D721Med (cell line): ENCODE data around the gene PFN4.
"Not testable (repeated sequence)": the region's sequence is repeated elsewhere in the genome, so short reads cannot be mapped to it uniquely, and the experiment has no call there.

ENCODE experiments used
- DNase-seq: peaks from one replicate; pipeline ENCODE4 v3.0.0; 2011; ENCODE audit warnings: low spot score; ENCODE audit not compliant: insufficient read length
- FAIRE-seq: peaks from 2 replicates; lab custom pipeline; 2011; peaks lifted over from hg19 to GRCh38; lab: Jason Lieb, UNC
- CTCF ChIP-seq: IDR thresholded peaks from 2 replicates; pipeline ENCODE4 v1.5.1; 2012; ENCODE audit warnings: mild to moderate bottlenecking, control low read depth; ENCODE audit not compliant: insufficient read depth; ENCODE audit errors: missing control alignments

PFN4 gene

GRCh38 chr2:24160761-24161160 is 37.6 kb upstream of the PFN4 start:
- no peak for FAIRE-seq
- no peak for TF ChIP-seq CTCF

GRCh38 chr2:24159708-24160107 is 36.6 kb upstream of the PFN4 start:
- FAIRE-seq (no peak), DNase-seq (no peak)
- no peak for TF ChIP-seq CTCF

More at GRCh38 chr2:24160761-24161160, 37.6 kb upstream of the PFN4 start:
- DNase-seq, result no peak

- no peak for FAIRE-seq
- no peak for TF ChIP-seq CTCF
- no peak for DNase-seq
Observed at GRCh38 chr2:24158131-24158530, 35.0 kb upstream of the PFN4 start.

- DNase-seq (no peak), FAIRE-seq (no peak)
- no peak for TF ChIP-seq CTCF
Observed at GRCh38 chr2:24153478-24153877, 30.3 kb upstream of the PFN4 start.

- no peak for DNase-seq
- no peak for FAIRE-seq
- TF ChIP-seq CTCF, result no peak
Observed at GRCh38 chr2:24152413-24153197, 29.5 kb upstream of the PFN4 start.

- no peak for FAIRE-seq
- no peak for TF ChIP-seq CTCF
- no peak for DNase-seq
Observed at GRCh38 chr2:24147364-24147763, 24.2 kb upstream of the PFN4 start.

- not testable (repeated sequence) for FAIRE-seq, DNase-seq
Observed at GRCh38 chr2:24140305-24140704, 17.2 kb upstream of the PFN4 start.
